Panc1 (cell line): ENCODE data around the gene MADCAM1.

Source experiments
- CTCF ChIP-seq: fragments of 450-650 bp; IDR thresholded peaks from 2 replicates; pipeline ENCODE4 v1.5.1; 2017; ENCODE audit warnings: mild to moderate bottlenecking
- POLR2AphosphoS5 ChIP-seq: IDR thresholded peaks from 2 replicates; pipeline ENCODE4 v1.6.1; 2012; ENCODE audit warnings: mild to moderate bottlenecking, low read depth, low read length, moderate library complexity
- TCF7L2 ChIP-seq: IDR thresholded peaks from 2 replicates; pipeline ENCODE4 v1.6.1; 2011; ENCODE audit warnings: mild to moderate bottlenecking, low read depth, low read length, inconsistent platforms

- TF ChIP-seq CTCF (no peak), TCF7L2 (no peak), POLR2AphosphoS5 (no peak)
These were observed 36.4 kb upstream of the MADCAM1 start for GRCh38 chr19:459724-460511.
